Effector memory CD4-positive, alpha-beta T cell (primary cell): ENCODE data around the gene NEK6.

ENCODE experiments used
- DNase-seq, 3 donors: peaks; one replicate each; pipeline ENCODE4 v3.0.0-alpha.2; 2020
- H3K27ac ChIP-seq: 2 replicates; pipeline ENCODE4 v1.7.0; 2013; ENCODE audit warnings: mild to moderate bottlenecking, low read length, moderate library complexity; ENCODE audit not compliant: insufficient read depth, poor library complexity, severe bottlenecking
- H3K27me3 ChIP-seq: replicated peaks from 2 replicates; pipeline ENCODE4 v1.7.0; 2013; ENCODE audit warnings: mild to moderate bottlenecking, low read length; ENCODE audit not compliant: insufficient read depth, control insufficient read depth, poor library complexity, severe bottlenecking
- H3K36me3 ChIP-seq: 2 replicates; pipeline ENCODE4 v1.7.0; 2013; ENCODE audit warnings: mild to moderate bottlenecking, low read length, moderate library complexity; ENCODE audit not compliant: control insufficient read depth, insufficient read depth
- H3K4me1 ChIP-seq: 2 replicates; pipeline ENCODE4 v1.7.0; 2013; ENCODE audit warnings: low read length, mild to moderate bottlenecking; ENCODE audit not compliant: control insufficient read depth, insufficient read depth, poor library complexity, severe bottlenecking
- H3K4me3 ChIP-seq: 2 replicates; pipeline ENCODE4 v1.7.0; 2013; ENCODE audit warnings: low read length, low read depth, mild to moderate bottlenecking; ENCODE audit not compliant: insufficient read depth, poor library complexity, severe bottlenecking
- H3K9me3 ChIP-seq: 2 replicates; pipeline ENCODE4 v1.7.0; 2013; ENCODE audit warnings: mild to moderate bottlenecking, low read length, moderate library complexity; ENCODE audit not compliant: control insufficient read depth

NEK6 gene

DNA sequence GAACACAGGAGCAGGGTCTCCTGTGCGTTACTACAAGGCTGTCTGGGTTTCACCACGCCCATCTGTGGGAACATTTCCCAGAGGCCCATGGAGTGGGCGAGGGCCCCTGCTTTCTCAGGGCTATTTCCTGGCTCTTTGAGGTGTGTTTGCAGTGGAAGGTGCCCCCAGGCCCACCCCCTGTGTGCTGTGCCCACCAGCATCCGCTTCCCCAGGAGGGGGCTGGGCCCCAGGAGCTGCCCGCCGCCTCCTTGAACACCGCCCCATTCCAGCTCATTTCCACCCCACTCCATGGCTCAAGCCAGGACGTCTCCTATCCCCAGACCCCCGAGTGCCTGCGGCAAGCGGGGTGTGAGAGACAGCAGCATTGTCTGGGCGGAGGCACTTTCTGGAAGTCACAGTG is 70.5 kb downstream of the NEK6 start:
- no peak for DNase-seq
- Histone ChIP-seq H3K27ac (no peak overlapping the region), H3K27me3 (no peaks in the 10 kb centered on the region), H3K9me3 (no peaks in the 10 kb centered on the region), H3K4me3 (no peak overlapping the region), H3K4me1 (no peaks in the 10 kb centered on the region), H3K36me3 (no peaks in the 10 kb centered on the region)

- H3K36me3 ChIP-seq, result no peaks in the 10 kb centered on the region
- H3K4me3 ChIP-seq, result no peak overlapping the region
- no peaks in the 10 kb centered on the region for H3K27me3 ChIP-seq
Observed at GRCh38 chr9:124329206-124329792, 71.5 kb downstream of the NEK6 start.

GRCh38 chr9:124330011-124330697 is 72.4 kb downstream of the NEK6 start:
- H3K9me3 ChIP-seq, result no peaks in the 10 kb centered on the region

More at GRCh38 chr9:124329206-124329792, 71.5 kb downstream of the NEK6 start:
- no peaks in the 10 kb centered on the region for H3K9me3 ChIP-seq
- H3K27ac ChIP-seq, result no peak overlapping the region
- no peaks in the 10 kb centered on the region for H3K4me1 ChIP-seq
- DNase-seq, result no peak

GRCh38 chr9:124331580-124331979 is 73.8 kb downstream of the NEK6 start:
- no peaks in the 10 kb centered on the region for H3K9me3 ChIP-seq
- H3K27ac ChIP-seq, result no peak overlapping the region
- no peaks in the 10 kb centered on the region for H3K27me3 ChIP-seq
- no peaks in the 10 kb centered on the region for H3K4me1 ChIP-seq
- no peak for DNase-seq
- no peaks in the 10 kb centered on the region for H3K36me3 ChIP-seq
- no peak overlapping the region for H3K4me3 ChIP-seq

More at GRCh38 chr9:124330011-124330697, 72.4 kb downstream of the NEK6 start:
- Histone ChIP-seq H3K4me1 (no peaks in the 10 kb centered on the region), H3K27ac (no peak overlapping the region), H3K4me3 (no peak overlapping the region), H3K36me3 (no peaks in the 10 kb centered on the region), H3K27me3 (no peaks in the 10 kb centered on the region)
- no peak for DNase-seq

DNA sequence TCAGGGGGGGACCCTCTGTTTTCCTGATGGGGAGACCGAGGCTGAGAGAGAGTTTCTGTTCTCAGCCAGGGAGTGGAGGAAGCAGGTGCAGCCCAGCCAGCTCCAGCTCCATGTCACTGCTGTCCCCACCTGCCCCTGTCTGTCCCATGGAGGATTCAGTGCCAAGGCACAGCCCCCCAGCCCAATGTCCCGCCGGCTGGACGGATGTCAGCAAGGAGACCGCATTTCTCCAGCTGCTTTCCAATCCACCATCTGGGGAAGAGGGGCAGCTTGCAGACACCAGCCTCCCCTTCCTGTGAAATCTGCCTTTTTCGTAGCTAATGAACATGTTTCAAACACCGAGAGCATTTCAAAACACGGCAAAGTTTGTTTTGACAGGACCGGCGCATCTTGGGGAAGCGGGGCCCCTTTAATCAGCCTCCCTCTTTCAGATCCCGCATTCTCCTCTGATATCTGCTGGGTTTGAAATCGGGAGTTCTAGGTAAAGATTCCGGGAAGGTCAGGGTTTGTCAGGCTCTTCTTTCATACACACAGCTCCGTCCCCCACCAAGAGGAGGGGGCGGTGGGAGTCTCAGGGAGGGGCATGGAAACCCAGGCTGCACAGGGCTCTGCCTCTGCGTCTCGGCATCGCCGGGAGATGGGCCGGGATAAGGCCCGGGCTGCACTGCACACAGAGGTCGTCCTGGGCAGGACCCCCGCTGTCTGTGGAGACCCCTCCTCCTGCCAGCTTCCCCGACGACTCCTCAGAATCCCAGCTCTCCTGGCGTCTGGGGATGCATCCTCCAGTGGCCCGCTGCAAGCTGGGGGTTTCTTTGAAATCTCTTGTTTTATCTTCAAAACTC is 74.8 kb downstream of the NEK6 start:
- no peaks in the 10 kb centered on the region for H3K36me3 ChIP-seq
- H3K9me3 ChIP-seq, result no peaks in the 10 kb centered on the region
- no peak overlapping the region for H3K4me3 ChIP-seq
- H3K27ac ChIP-seq, result no peak overlapping the region
- H3K27me3 ChIP-seq, result no peaks in the 10 kb centered on the region
- no peaks in the 10 kb centered on the region for H3K4me1 ChIP-seq
- no peak for DNase-seq

DNA sequence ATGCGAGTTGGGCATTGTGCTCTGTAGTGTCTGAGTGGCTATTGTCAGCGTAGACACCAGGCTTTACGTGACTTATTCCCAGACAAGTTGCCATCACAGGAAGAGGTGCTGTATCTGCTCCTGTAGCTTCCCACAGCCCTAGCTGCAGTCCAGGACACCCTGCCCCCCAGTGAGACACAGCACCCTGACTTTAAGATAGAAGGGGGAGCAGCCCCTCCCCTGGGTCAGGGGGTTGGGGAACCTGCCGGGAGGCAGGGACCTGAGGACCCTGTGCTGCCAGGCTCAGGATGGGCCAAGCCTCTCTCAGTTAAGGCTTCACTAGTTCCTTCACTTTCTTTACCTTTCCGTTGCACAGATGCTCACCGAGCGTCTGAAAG is 75.4 kb downstream of the NEK6 start:
- H3K36me3 ChIP-seq, result no peaks in the 10 kb centered on the region
- no peaks in the 10 kb centered on the region for H3K27me3 ChIP-seq
- no peak overlapping the region for H3K27ac ChIP-seq
- no peaks in the 10 kb centered on the region for H3K4me1 ChIP-seq
- no peak overlapping the region for H3K4me3 ChIP-seq
- H3K9me3 ChIP-seq, result no peaks in the 10 kb centered on the region
- DNase-seq, result no peak

GRCh38 chr9:124334568-124335319 is 77.0 kb downstream of the NEK6 start:
- Histone ChIP-seq H3K27me3 (no peaks in the 10 kb centered on the region), H3K4me1 (no peaks in the 10 kb centered on the region), H3K9me3 (no peaks in the 10 kb centered on the region), H3K4me3 (no peak overlapping the region), H3K27ac (no peak overlapping the region), H3K36me3 (no peaks in the 10 kb centered on the region)
- no peak for DNase-seq

- H3K27me3 ChIP-seq, result no peaks in the 10 kb centered on the region
- no peaks in the 10 kb centered on the region for H3K4me1 ChIP-seq
- H3K27ac ChIP-seq, result no peak overlapping the region
- no peak for DNase-seq
- no peaks in the 10 kb centered on the region for H3K9me3 ChIP-seq
- no peaks in the 10 kb centered on the region for H3K36me3 ChIP-seq
- H3K4me3 ChIP-seq, result no peak overlapping the region
Observed at GRCh38 chr9:124335320-124335707, 77.6 kb downstream of the NEK6 start.

DNA sequence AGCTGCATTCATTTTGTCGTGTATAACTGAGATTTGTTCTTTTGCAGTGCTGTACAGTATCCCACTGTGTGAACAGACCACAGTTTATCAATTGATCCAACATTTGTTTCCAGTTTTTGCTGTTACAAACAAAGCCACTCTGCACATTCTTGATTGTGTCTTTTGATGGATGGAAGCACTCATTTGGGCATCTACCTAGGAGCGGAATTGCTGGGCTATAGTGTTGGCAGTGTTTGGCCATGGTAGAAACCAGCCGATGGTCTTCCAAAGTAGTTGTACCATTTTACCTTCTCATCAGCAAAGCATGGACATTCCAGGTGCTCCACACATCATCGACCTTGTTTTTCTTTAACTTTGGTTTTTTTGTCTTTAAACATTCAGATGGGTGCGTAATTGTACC is 79.8 kb downstream of the NEK6 start:
- Histone ChIP-seq H3K4me1 (no peaks in the 10 kb centered on the region), H3K27me3 (no peaks in the 10 kb centered on the region), H3K4me3 (no peak overlapping the region), H3K9me3 (no peaks in the 10 kb centered on the region), H3K36me3 (no peaks in the 10 kb centered on the region), H3K27ac (no peak overlapping the region)
- no peak for DNase-seq
